Measurements from ENCODE around the gene IL1RAPL2.
A peak's percentile ranks its signal among the peaks of the same experiment; 100 is the strongest.
"Not testable (repeated sequence)": the region's sequence is repeated elsewhere in the genome, so short reads cannot be mapped to it uniquely, and the experiment has no call there.

IL1RAPL2 gene

GRCh38 chrX:105190252-105190853 is 624.4 kb downstream of the IL1RAPL2 start:
- DNase-seq, result no peak

GRCh38 chrX:105191878-105192277 is 625.9 kb downstream of the IL1RAPL2 start:
- DNase-seq, result no peak

GRCh38 chrX:105209406-105209805 is 643.4 kb downstream of the IL1RAPL2 start:
- no peak for DNase-seq

- DNase-seq, result no peak
Observed at GRCh38 chrX:105210258-105210657, 644.3 kb downstream of the IL1RAPL2 start.

DNA sequence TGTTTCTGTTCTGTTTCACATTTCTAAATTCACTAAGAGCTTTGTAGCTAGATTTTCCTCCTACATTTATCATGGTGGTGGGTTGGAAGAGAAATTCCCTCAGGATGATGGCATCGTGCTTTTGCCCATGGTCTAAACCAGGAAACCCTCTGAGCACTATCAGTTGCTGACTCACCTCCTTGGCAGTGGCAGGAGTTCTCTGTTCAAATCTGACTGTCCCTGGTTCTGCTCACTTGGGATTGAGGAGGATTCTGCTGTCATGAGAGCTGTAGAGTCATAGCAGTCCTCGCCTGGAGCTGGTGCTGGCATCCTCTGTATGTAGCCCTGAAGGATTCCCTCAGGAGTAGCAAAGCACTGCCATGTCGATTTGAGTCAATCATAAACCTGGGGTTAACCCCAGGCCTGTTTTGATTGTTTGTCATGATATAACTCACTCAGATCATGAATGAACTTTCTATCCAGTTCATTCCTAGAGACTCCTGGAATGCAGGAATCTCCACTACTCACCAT is 645.1 kb downstream of the IL1RAPL2 start:
- DNase-seq, result peak; percentile 29

- DNase-seq, result no peak
Observed at GRCh38 chrX:105219454-105220401, 653.7 kb downstream of the IL1RAPL2 start.

- DNase-seq, result no peak
Observed at GRCh38 chrX:105220636-105221035, 654.6 kb downstream of the IL1RAPL2 start, which contains the start of gene TEX13A. TEX13A (minus strand) TSS chrX:105220694; CDS start chrX:105220397, 297 bp downstream.

DNA sequence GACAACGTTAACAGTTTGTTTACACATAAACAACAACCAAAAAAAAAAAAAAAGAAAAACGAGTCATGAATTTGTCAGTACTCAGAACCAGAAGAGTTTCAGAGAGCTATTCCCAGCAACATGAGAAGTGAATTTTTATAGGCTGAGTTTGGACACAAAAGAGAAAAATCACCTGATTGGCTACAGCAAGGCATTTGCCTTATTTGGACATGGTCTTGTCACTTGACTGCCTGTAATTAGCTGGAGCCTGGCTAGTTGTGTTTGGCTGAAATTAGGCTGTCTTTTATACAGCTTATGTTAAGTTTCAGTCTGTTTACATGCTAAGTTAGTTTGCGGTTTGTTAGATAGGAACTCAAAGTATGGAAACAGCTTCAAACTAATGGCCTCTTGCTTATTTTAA is 655.4 kb downstream of the IL1RAPL2 start:
- no peak for DNase-seq

GRCh38 chrX:105226499-105226898 is 660.5 kb downstream of the IL1RAPL2 start:
- no peak for DNase-seq

DNA sequence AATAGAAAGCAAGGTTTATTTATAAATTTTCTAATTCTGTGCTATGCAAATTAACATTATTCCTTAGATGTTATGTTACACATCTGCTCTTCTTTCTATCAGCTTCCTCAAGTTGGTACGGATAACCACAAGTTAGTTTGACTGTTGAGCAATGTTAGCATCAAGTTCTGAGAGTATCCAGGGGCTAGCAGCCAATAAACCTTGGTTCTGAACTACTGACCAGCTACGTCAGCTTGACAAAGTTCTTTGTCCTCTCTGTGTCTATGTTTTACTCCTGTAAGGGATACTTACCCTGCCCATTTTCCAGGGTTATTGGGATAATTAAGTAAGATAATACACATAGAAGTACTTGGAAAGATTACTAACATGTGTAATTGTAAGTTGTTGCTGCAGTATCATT is 662.6 kb downstream of the IL1RAPL2 start:
- DNase-seq, result no peak

DNA sequence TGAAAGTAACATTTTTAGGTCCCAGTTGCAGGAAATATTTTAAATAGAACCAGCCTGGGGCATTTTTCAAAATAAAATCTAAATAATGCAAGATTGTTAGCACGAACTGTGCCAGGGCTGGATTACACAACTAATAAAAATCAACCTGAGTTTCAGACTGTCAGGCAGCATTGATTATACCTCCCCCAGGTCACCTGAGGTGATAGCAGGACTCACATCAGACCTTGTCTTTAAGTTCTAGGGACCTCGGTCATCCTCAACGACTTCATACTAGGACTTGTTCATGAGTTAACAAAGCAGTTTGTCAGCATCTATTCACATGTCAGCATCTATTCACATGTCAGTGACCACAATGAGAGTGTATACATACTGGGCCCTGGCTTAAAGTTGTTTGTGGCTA is 663.1 kb downstream of the IL1RAPL2 start:
- DNase-seq, result no peak

DNA sequence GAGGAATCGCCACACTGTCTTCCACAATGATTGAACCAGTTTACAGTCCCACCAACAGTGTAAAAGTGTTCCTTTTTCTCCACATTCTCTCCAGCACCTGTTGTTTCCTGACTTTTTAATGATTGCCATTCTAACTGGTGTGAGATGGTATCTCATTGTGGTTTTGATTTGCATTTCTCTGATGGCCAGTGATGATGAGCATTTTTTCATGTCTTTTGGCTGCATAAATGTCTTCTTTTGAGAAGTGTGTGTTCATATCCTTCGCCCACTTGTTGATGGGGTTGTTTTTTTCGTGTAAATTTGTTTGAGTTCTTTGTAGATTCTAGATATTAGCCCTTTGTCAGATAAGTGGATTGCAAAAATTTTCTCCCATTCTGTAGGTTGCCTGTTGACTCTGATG is 671.4 kb downstream of the IL1RAPL2 start:
- DNase-seq, result not testable (repeated sequence)

DNA sequence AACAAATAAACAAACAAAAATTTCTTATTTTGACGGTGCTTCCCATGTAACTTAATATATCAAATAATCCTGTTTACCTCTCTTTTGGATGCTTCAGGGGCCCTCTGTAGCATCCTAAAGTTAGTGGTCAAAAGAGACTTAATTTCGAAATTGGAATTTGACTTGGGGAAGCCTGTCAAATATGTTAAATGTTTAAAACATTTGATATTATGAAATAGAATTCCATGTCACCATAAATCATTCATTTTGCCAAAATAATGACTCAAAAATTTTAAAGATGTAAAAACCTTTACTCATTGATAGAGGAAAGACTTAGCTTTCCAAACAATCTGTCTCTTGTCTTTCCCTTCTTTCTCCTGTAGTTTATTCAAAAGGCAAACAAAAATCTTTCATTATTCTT is 675.1 kb downstream of the IL1RAPL2 start:
- DNase-seq, result no peak

GRCh38 chrX:105260291-105261043 is 694.5 kb downstream of the IL1RAPL2 start:
- no peak for DNase-seq

DNA sequence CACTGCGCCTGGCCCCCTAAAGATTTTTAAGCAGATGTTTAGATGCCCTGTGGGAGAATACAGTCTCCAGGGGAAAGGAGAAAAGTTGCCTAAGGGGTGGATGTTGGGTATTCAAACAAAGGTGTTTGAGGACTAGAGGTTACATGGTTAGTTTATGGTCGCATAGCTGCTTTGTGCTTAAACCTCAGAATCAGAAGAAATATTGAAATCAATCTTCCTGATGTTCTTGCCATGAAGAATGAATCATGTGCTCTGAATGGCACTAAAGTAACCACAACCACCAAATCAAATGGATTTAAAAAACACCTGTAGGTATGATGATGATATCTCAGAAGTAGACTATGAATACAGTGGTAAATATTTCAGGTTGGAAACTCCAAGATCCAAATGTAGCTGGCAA is 697.2 kb downstream of the IL1RAPL2 start:
- DNase-seq, result no peak

DNA sequence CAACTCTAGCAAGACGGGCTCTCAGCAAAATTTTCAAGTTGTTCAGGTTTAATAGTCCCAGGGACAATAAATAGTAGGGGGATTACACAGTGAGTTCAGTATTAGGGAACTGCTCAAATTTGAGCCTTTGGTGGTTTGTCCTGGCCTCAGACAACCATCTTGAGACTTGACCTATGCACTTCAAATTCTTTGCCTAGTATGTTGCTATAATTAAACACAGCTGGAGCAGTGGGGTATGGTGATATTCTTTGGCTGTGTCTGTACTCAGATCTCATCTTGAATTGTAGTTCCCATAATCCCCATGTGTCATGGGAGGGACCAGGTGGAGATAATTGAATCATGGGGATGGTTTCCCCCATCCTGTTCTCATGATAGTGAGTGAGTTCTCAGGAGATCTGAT is 697.8 kb downstream of the IL1RAPL2 start:
- DNase-seq, result no peak

DNA sequence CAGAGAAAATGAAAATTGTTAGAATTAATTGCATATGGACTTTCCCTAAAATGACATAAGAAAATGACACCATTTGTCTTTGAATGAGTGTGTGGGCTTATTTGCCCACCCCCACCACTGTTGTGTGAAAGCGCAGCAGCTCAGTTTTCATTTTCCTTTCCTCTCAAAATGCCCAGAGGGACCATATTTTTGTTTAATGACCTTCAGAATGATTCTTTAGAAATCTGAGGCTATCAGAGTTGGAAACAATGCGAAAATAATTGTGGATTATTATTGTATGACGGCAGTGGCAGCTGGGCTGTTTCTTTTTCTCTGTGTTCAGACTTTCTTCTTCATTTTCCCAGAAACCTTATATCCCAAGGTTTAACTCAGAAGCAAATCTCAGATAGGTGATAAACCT is 699.1 kb downstream of the IL1RAPL2 start:
- no peak for DNase-seq

DNA sequence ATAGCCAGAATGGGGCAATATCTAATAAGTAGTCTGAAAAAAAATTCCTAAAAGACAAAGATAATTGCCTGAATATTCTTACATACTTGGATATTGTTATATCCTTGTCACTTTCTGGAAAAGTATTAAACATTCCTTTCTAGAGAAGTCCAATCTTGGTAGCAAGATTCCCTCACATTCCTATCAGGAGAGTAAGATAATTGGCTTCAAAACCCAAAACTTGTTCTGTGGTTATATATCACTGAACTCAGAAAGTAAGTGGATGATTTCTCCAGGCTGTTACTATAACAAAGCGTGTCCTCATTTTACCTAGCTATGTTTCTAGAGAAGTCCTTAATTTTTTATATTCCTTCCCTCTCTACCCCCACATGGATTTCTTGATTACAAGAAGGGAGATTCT is 700.5 kb downstream of the IL1RAPL2 start:
- no peak for DNase-seq

DNA sequence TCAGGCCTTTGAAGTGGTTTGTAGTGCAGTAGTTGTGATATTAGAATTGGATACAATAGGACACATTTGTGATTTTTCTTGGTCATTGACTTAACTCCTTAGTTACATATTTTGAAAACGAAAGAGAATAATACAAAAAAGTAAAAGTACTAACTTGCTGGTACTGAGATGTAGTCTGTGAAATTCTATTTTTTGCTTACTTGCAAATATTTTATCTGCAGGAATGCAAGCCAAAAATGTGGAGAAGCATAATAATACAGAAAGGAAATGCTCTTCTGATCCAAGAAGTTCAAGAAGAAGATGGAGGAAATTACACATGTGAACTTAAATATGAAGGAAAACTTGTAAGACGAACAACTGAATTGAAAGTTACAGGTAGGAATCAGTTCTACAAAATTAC is 701.2 kb downstream of the IL1RAPL2 start:
- DNase-seq, result no peak

GRCh38 chrX:105269386-105269785 is 703.4 kb downstream of the IL1RAPL2 start:
- DNase-seq, result no peak

GRCh38 chrX:105273326-105273725 is 707.3 kb downstream of the IL1RAPL2 start:
- DNase-seq, result no peak

DNA sequence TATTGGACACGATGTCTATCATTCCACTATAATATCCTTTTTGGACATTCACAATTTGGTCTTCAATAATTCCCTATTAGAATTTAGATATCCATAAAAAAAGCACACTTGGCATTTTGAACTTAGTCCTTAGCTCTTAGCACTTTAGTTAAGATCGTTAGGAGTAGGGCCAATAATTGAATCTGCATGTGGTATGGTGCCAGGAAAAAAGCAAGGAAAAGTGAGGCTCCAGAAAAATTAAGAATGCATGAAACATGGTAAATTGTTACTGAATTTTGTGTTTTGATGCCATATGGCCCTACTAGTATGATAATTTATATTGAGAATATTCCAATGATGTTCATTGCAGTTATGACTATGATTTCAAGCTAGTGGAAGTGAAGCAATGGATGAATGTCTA is 708.1 kb downstream of the IL1RAPL2 start:
- no peak for DNase-seq

GRCh38 chrX:105277132-105277531 is 711.1 kb downstream of the IL1RAPL2 start:
- DNase-seq, result no peak

Measured in T1000 (cell line).